ENCODE measurements around the gene HNF4A. TPM values are rescaled to one million over a fixed set of nuclear protein-coding genes. Genes with fewer than 3 reads are reported as not detected.

HNF4A gene
- total RNA-seq, 6 experiments from 2014 or later = 101 to 255 (median 157) TPM

- TF ChIP-seq POLR2A (IDR thresholded peaks at IDR 0.05) (peak; percentile 50), CTCF (IDR thresholded peaks at IDR 0.05) (no peak)
- H3K27me3 ChIP-seq = no peaks in the 10 kb centered on the region
- H3K27ac ChIP-seq = peak overlapping the region; percentile 77 to 96 (median 86)
- peak; percentile 52 to 84 (median 81) for DNase-seq
- H3K4me1 ChIP-seq = peaks cover 0 to 50% (median 8%) of the 10 kb centered on the region in 4 donors
- ATAC-seq = peak; percentile 37 to 60 (median 53)
- H3K4me3 ChIP-seq = peak overlapping the region; percentile 62 to 96 (median 77)
- intact Hi-C loops (cut with DNase I) = loop anchor here in 1 of 2 donors (10.0 kb wide), 1 partner anchor 52 kb away; no protein-coding TSS in a partner anchor
- peaks cover 0 to 41% (median 17%) of the 10 kb centered on the region in 4 donors for H3K36me3 ChIP-seq
- H3K9me3 ChIP-seq = no peaks in the 10 kb centered on the region
- WGBS (ENCODE audit: insufficient coverage, low coverage, low lambda C conversion rate, missing lambda C conversion rate) = 34% methylated on average over 10 of the region's 18 CpGs
Observed at GRCh38 chr20:44402391-44403193, 47.1 kb downstream of the HNF4A start.

- H3K27ac ChIP-seq = peak overlapping the region; percentile 77 to 96 (median 86)
- peak overlapping the region; percentile 62 to 96 (median 77) for H3K4me3 ChIP-seq
- intact Hi-C loops (cut with DNase I) = loop anchor here in 1 of 2 donors (10.0 kb wide), 1 partner anchor 51 kb away; no protein-coding TSS in a partner anchor
- TF ChIP-seq CTCF (IDR thresholded peaks at IDR 0.05) (no peak), POLR2A (IDR thresholded peaks at IDR 0.05) (no peak)
- no peaks in the 10 kb centered on the region for H3K27me3 ChIP-seq
- WGBS (ENCODE audit: insufficient coverage, low coverage, low lambda C conversion rate, missing lambda C conversion rate) = 32% methylated on average over 3 of the region's 11 CpGs
- peaks cover 0 to 48% (median 21%) of the 10 kb centered on the region in 4 donors for H3K36me3 ChIP-seq
- DNase-seq = no peak
- H3K4me1 ChIP-seq = peaks cover 0 to 58% (median 11%) of the 10 kb centered on the region in 4 donors
- H3K9me3 ChIP-seq = no peaks in the 10 kb centered on the region
- no peak for ATAC-seq
Observed at GRCh38 chr20:44403194-44404112, 48.0 kb downstream of the HNF4A start.

GRCh38 chr20:44404204-44405181, 49.0 kb downstream of the HNF4A start:
- Histone ChIP-seq H3K4me1 (peaks cover 0 to 59% (median 12%) of the 10 kb centered on the region in 4 donors), H3K9me3 (no peaks in the 10 kb centered on the region), H3K27ac (peak overlapping the region in 2 of 3 donors; percentile 77 to 96), H3K4me3 (peak overlapping the region; percentile 62 to 96 (median 77)), H3K36me3 (peaks cover 0 to 54% (median 24%) of the 10 kb centered on the region in 4 donors), H3K27me3 (no peaks in the 10 kb centered on the region)
- ATAC-seq = no peak
- intact Hi-C loops (cut with DNase I) = loop anchor here in 1 of 2 donors (10.0 kb wide), 1 partner anchor 50 kb away; no protein-coding TSS in a partner anchor
- TF ChIP-seq CTCF (IDR thresholded peaks at IDR 0.05) = no peak
- TF ChIP-seq POLR2A (IDR thresholded peaks at IDR 0.05) = no peak
- 39% methylated on average over 20 of the region's 21 CpGs for WGBS (ENCODE audit: insufficient coverage, low coverage, low lambda C conversion rate, missing lambda C conversion rate)
- DNase-seq = no peak
